ENCODE measurements around the gene EIPR1. TPM values are rescaled to one million over a fixed set of nuclear protein-coding genes. Genes with fewer than 3 reads are reported as not detected.

EIPR1 gene
- total and polyA plus RNA-seq, 2 donors = 21.3 to 31.9 TPM

- no peak overlapping the region for H3K4me3 ChIP-seq (ENCODE audit: low read length in 2 of 2)
- peaks cover 48 to 60% of the 10 kb centered on the region in 2 donors for H3K36me3 ChIP-seq (ENCODE audit: control insufficient read depth in 2 of 2, insufficient read depth in 2 of 2, low read length in 1 of 2)
- H3K27me3 ChIP-seq (ENCODE audit: control insufficient read depth in 2 of 2, insufficient read depth in 1 of 2, low read length in 1 of 2) = no peaks in the 10 kb centered on the region
- peaks cover 0 to 2% of the 10 kb centered on the region in 2 donors for H3K4me1 ChIP-seq (ENCODE audit: control insufficient read depth in 2 of 2, insufficient read depth in 2 of 2, low read length in 2 of 2)
- H3K9me3 ChIP-seq (ENCODE audit: control insufficient read depth in 2 of 2, insufficient read depth in 1 of 2, low read length in 1 of 2) = peaks cover 0 to 1% of the 10 kb centered on the region in 2 donors
- 97% methylated on average over 14 of the region's 14 CpGs for WGBS
- DNase-seq (ENCODE audit: low read depth in 6 of 9, low spot score in 9 of 9) = no peak
- H3K27ac ChIP-seq (ENCODE audit: low read depth in 1 of 2, low read length in 1 of 2) = no peak overlapping the region
Measured at GRCh38 chr2:3420769-3421397, 43.3 kb upstream of the EIPR1 start.

- Histone ChIP-seq H3K36me3 (ENCODE audit: control insufficient read depth in 2 of 2, insufficient read depth in 2 of 2, low read length in 1 of 2) (peaks cover 45 to 55% of the 10 kb centered on the region in 2 donors), H3K4me1 (ENCODE audit: control insufficient read depth in 2 of 2, insufficient read depth in 2 of 2, low read length in 2 of 2) (peaks cover 0 to 2% of the 10 kb centered on the region in 2 donors), H3K27me3 (ENCODE audit: control insufficient read depth in 2 of 2, insufficient read depth in 1 of 2, low read length in 1 of 2) (no peaks in the 10 kb centered on the region), H3K4me3 (ENCODE audit: low read length in 2 of 2) (no peak overlapping the region), H3K9me3 (ENCODE audit: control insufficient read depth in 2 of 2, insufficient read depth in 1 of 2, low read length in 1 of 2) (peaks cover 0 to 1% of the 10 kb centered on the region in 2 donors), H3K27ac (ENCODE audit: low read depth in 1 of 2, low read length in 1 of 2) (no peak overlapping the region)
- 98% methylated on average over 12 of the region's 13 CpGs for WGBS
- no peak for DNase-seq (ENCODE audit: low read depth in 6 of 9, low spot score in 9 of 9)
Measured at GRCh38 chr2:3420076-3420768, 42.6 kb upstream of the EIPR1 start.

GRCh38 chr2:3418766-3419404, 41.3 kb upstream of the EIPR1 start:
- Histone ChIP-seq H3K9me3 (ENCODE audit: control insufficient read depth in 2 of 2, insufficient read depth in 1 of 2, low read length in 1 of 2) (peaks cover 0 to 1% of the 10 kb centered on the region in 2 donors), H3K4me1 (ENCODE audit: control insufficient read depth in 2 of 2, insufficient read depth in 2 of 2, low read length in 2 of 2) (peaks cover 0 to 2% of the 10 kb centered on the region in 2 donors), H3K4me3 (ENCODE audit: low read length in 2 of 2) (no peak overlapping the region), H3K27me3 (ENCODE audit: control insufficient read depth in 2 of 2, insufficient read depth in 1 of 2, low read length in 1 of 2) (no peaks in the 10 kb centered on the region), H3K27ac (ENCODE audit: low read depth in 1 of 2, low read length in 1 of 2) (no peak overlapping the region), H3K36me3 (ENCODE audit: control insufficient read depth in 2 of 2, insufficient read depth in 2 of 2, low read length in 1 of 2) (peaks cover 48 to 53% of the 10 kb centered on the region in 2 donors)
- 96% methylated on average over 11 of the region's 11 CpGs for WGBS
- DNase-seq (ENCODE audit: low read depth in 6 of 9, low spot score in 9 of 9) = no peak

GRCh38 chr2:3414133-3414860, 36.7 kb upstream of the EIPR1 start:
- 97% methylated on average over 25 of the region's 25 CpGs for WGBS
- no peak for DNase-seq (ENCODE audit: low read depth in 6 of 9, low spot score in 9 of 9)
- H3K9me3 ChIP-seq (ENCODE audit: control insufficient read depth in 2 of 2, insufficient read depth in 1 of 2, low read length in 1 of 2) = peaks cover 0 to 1% of the 10 kb centered on the region in 2 donors
- H3K4me1 ChIP-seq (ENCODE audit: control insufficient read depth in 2 of 2, insufficient read depth in 2 of 2, low read length in 2 of 2) = no peaks in the 10 kb centered on the region
- no peak overlapping the region for H3K4me3 ChIP-seq (ENCODE audit: low read length in 2 of 2)
- H3K36me3 ChIP-seq (ENCODE audit: control insufficient read depth in 2 of 2, insufficient read depth in 2 of 2, low read length in 1 of 2) = peaks cover 25 to 33% of the 10 kb centered on the region in 2 donors
- no peak overlapping the region for H3K27ac ChIP-seq (ENCODE audit: low read depth in 1 of 2, low read length in 1 of 2)
- no peaks in the 10 kb centered on the region for H3K27me3 ChIP-seq (ENCODE audit: control insufficient read depth in 2 of 2, insufficient read depth in 1 of 2, low read length in 1 of 2)

- no peak overlapping the region for H3K27ac ChIP-seq (ENCODE audit: low read depth in 1 of 2, low read length in 1 of 2)
- DNase-seq (ENCODE audit: low read depth in 6 of 9, low spot score in 9 of 9) = no peak
- peaks cover 0 to 1% of the 10 kb centered on the region in 2 donors for H3K9me3 ChIP-seq (ENCODE audit: control insufficient read depth in 2 of 2, insufficient read depth in 1 of 2, low read length in 1 of 2)
- H3K4me3 ChIP-seq (ENCODE audit: low read length in 2 of 2) = no peak overlapping the region
- H3K36me3 ChIP-seq (ENCODE audit: control insufficient read depth in 2 of 2, insufficient read depth in 2 of 2, low read length in 1 of 2) = peaks cover 27 to 28% of the 10 kb centered on the region in 2 donors
- 99% methylated on average over 4 of the region's 4 CpGs for WGBS
- no peaks in the 10 kb centered on the region for H3K27me3 ChIP-seq (ENCODE audit: control insufficient read depth in 2 of 2, insufficient read depth in 1 of 2, low read length in 1 of 2)
- no peaks in the 10 kb centered on the region for H3K4me1 ChIP-seq (ENCODE audit: control insufficient read depth in 2 of 2, insufficient read depth in 2 of 2, low read length in 2 of 2)
Measured at GRCh38 chr2:3413697-3414096, 36.1 kb upstream of the EIPR1 start.

- Histone ChIP-seq H3K9me3 (ENCODE audit: control insufficient read depth in 2 of 2, insufficient read depth in 1 of 2, low read length in 1 of 2) (no peaks in the 10 kb centered on the region), H3K4me1 (ENCODE audit: control insufficient read depth in 2 of 2, insufficient read depth in 2 of 2, low read length in 2 of 2) (no peaks in the 10 kb centered on the region), H3K27me3 (ENCODE audit: control insufficient read depth in 2 of 2, insufficient read depth in 1 of 2, low read length in 1 of 2) (no peaks in the 10 kb centered on the region), H3K36me3 (ENCODE audit: control insufficient read depth in 2 of 2, insufficient read depth in 2 of 2, low read length in 1 of 2) (peaks cover 19 to 25% of the 10 kb centered on the region in 2 donors), H3K4me3 (ENCODE audit: low read length in 2 of 2) (no peak overlapping the region), H3K27ac (ENCODE audit: low read depth in 1 of 2, low read length in 1 of 2) (no peak overlapping the region)
- DNase-seq (ENCODE audit: low read depth in 6 of 9, low spot score in 9 of 9) = no peak
- WGBS = 96% methylated on average over 3 of the region's 3 CpGs
Measured at GRCh38 chr2:3411103-3411502, 33.5 kb upstream of the EIPR1 start.

- H3K27ac ChIP-seq (ENCODE audit: low read depth in 1 of 2, low read length in 1 of 2) = no peak overlapping the region
- H3K4me3 ChIP-seq (ENCODE audit: low read length in 2 of 2) = no peak overlapping the region
- WGBS = 96% methylated on average over 12 of the region's 12 CpGs
- no peak for DNase-seq (ENCODE audit: low read depth in 6 of 9, low spot score in 9 of 9)
- no peaks in the 10 kb centered on the region for H3K9me3 ChIP-seq (ENCODE audit: control insufficient read depth in 2 of 2, insufficient read depth in 1 of 2, low read length in 1 of 2)
- peaks cover 13 to 26% of the 10 kb centered on the region in 2 donors for H3K36me3 ChIP-seq (ENCODE audit: control insufficient read depth in 2 of 2, insufficient read depth in 2 of 2, low read length in 1 of 2)
- no peaks in the 10 kb centered on the region for H3K4me1 ChIP-seq (ENCODE audit: control insufficient read depth in 2 of 2, insufficient read depth in 2 of 2, low read length in 2 of 2)
- H3K27me3 ChIP-seq (ENCODE audit: control insufficient read depth in 2 of 2, insufficient read depth in 1 of 2, low read length in 1 of 2) = no peaks in the 10 kb centered on the region
Measured at GRCh38 chr2:3409627-3410170, 32.1 kb upstream of the EIPR1 start.

- H3K9me3 ChIP-seq (ENCODE audit: control insufficient read depth in 2 of 2, insufficient read depth in 1 of 2, low read length in 1 of 2) = no peaks in the 10 kb centered on the region
- WGBS = over 99% methylated on average over 13 of the region's 13 CpGs
- DNase-seq (ENCODE audit: low read depth in 6 of 9, low spot score in 9 of 9) = no peak
- H3K4me3 ChIP-seq (ENCODE audit: low read length in 2 of 2) = no peak overlapping the region
- H3K27ac ChIP-seq (ENCODE audit: low read depth in 1 of 2, low read length in 1 of 2) = no peak overlapping the region
- peaks cover 6 to 25% of the 10 kb centered on the region in 2 donors for H3K36me3 ChIP-seq (ENCODE audit: control insufficient read depth in 2 of 2, insufficient read depth in 2 of 2, low read length in 1 of 2)
- H3K27me3 ChIP-seq (ENCODE audit: control insufficient read depth in 2 of 2, insufficient read depth in 1 of 2, low read length in 1 of 2) = no peaks in the 10 kb centered on the region
- H3K4me1 ChIP-seq (ENCODE audit: control insufficient read depth in 2 of 2, insufficient read depth in 2 of 2, low read length in 2 of 2) = no peaks in the 10 kb centered on the region
Measured at GRCh38 chr2:3408781-3409180, 31.2 kb upstream of the EIPR1 start.

Data from thymus (tissue), 11 donors.